ENCODE data around the gene CCDC88A.
"Not testable (repeated sequence)": the region's sequence is repeated elsewhere in the genome, so short reads cannot be mapped to it uniquely, and the experiment has no call there.

CCDC88A gene

DNA sequence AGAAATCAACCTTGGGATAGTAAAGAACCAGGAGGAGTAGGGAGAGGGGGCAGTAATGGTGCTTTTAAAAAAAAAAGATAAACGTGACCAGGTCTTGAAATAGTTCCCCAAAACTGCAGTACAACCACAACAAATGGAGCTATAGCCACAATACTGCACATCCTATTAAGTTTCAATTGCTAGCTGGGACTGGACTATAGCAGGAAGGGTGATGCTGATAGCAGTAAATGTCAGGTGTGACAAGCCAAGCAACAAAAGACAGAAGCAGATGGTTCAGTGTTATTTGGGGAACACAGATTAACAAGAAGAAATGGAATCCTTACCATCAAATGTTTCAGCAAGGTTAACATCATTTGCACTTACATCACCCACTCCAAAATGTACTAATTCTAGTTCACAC is 177.0 kb downstream of the CCDC88A start:
- H3K27ac ChIP-seq (ENCODE audit: extremely low read depth, low read depth, low read length) = no peak overlapping the region
- no peak for TF ChIP-seq MZF1 (tag by site-specific recombination; IDR thresholded peaks at IDR 0.05; ENCODE audit: borderline replicate concordance)
- no peak for TF ChIP-seq KLF7 (tag by site-specific recombination; IDR thresholded peaks at IDR 0.05; ENCODE audit: borderline replicate concordance)
- TF ChIP-seq ZNF660 (tag by site-specific recombination; IDR thresholded peaks at IDR 0.05) = no peak
- TF ChIP-seq ZNF670 (tag by site-specific recombination; IDR thresholded peaks at IDR 0.05; ENCODE audit: low read depth) = no peak
- TF ChIP-seq ZNF239 (tag by site-specific recombination; IDR thresholded peaks at IDR 0.05) = no peak
- TF ChIP-seq ZNF501 (tag by site-specific recombination; IDR thresholded peaks at IDR 0.05) = no peak
- TF ChIP-seq ZNF155 (tag by site-specific recombination; IDR thresholded peaks at IDR 0.05) = no peak
- TF ChIP-seq ZNF510 (tag by site-specific recombination; IDR thresholded peaks at IDR 0.05; ENCODE audit: insufficient replicate concordance) = no peak
- TF ChIP-seq ZNF280C (tag by site-specific recombination; IDR thresholded peaks at IDR 0.05) = no peak
- TF ChIP-seq, protein P1, sequence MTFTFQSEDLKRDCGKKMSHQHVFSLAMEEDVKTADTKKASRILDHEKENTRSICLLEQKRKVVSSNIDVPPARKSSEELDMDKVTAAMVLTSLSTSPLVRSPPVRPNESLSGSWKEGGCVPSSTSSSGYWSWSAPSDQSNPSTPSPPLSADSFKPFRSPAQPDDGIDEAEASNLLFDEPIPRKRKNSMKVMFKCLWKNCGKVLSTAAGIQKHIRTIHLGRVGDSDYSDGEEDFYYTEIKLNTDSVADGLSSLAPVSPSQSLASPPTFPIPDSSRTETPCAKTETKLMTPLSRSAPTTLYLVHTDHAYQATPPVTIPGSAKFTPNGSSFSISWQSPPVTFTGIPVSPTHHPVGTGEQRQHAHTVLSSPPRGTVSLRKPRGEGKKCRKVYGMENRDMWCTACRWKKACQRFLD (tag by site-specific recombination; IDR thresholded peaks at IDR 0.05) = no peak
- TF ChIP-seq KLF17 (tag by site-specific recombination; IDR thresholded peaks at IDR 0.05) = no peak
- no peak for TF ChIP-seq YY1 (tag by site-specific recombination; IDR thresholded peaks at IDR 0.05)
- no peak for TF ChIP-seq ZNF433 (tag by site-specific recombination; IDR thresholded peaks at IDR 0.05; ENCODE audit: low read depth)
- no peak for TF ChIP-seq ZNF677 (tag by site-specific recombination; IDR thresholded peaks at IDR 0.05)
- no peak for TF ChIP-seq ZNF658 (tag by site-specific recombination; IDR thresholded peaks at IDR 0.05)
- no peaks in the 10 kb centered on the region for H3K9me3 ChIP-seq (ENCODE audit: control insufficient read depth, insufficient read depth, low read depth, low read length)
- no peak overlapping the region for H3K4me3 ChIP-seq (ENCODE audit: low read depth, low read length)
- CTCF ChIA-PET = interaction anchor here (0.6 kb wide), 1 partner anchor 410 kb away, joined by 3 read pairs; no protein-coding TSS in a partner anchor
- peaks cover 53 to 62% of the 10 kb centered on the region in 2 experiments for H3K36me3 ChIP-seq (ENCODE audit: control insufficient read depth in 2 of 2, insufficient read depth in 1 of 2, low read length in 2 of 2)
- POLR2A ChIA-PET = no interaction called here
- no peaks in the 10 kb centered on the region for H3K4me1 ChIP-seq (ENCODE audit: control insufficient read depth, insufficient read depth, low read length)

- H3K36me3 ChIP-seq (ENCODE audit: control insufficient read depth in 2 of 2, insufficient read depth in 1 of 2, low read length in 2 of 2) = peaks cover 52 to 67% of the 10 kb centered on the region in 2 experiments
- CTCF ChIA-PET; H3K9me3 ChIP-seq (ENCODE audit: control insufficient read depth, insufficient read depth, low read depth, low read length); POLR2A ChIA-PET; H3K4me1 ChIP-seq (ENCODE audit: control insufficient read depth, insufficient read depth, low read length); H3K4me3 ChIP-seq (ENCODE audit: low read depth, low read length); H3K27ac ChIP-seq (ENCODE audit: extremely low read depth, low read depth, low read length): not testable (repeated sequence)
Observed at GRCh38 chr2:55241582-55241981, 178.1 kb downstream of the CCDC88A start.

DNA sequence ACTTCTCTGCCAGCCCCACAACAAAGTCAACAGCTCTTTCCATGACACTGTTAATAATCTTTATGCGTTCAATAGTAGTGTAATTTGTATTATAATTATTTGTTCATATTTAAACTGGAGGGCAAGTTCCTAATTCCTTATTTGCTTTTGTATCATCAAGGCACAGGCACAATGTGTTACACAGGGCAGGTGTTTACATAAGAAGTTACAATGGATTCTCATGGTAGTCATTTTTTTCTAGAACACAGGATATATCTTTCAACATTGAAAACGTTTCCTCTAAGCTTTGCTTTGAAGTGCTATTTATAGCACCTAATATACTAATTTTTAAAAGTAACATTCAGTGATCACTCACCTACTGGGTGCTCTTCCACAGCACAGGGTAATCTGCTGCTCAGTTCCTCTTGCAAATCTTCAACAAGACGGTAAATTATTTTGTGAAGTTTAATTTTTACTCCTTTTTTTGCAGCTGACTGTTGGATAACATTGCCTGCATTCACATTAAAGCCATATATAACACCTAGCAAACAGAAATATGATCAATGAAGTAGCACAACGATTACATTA is 179.9 kb downstream of the CCDC88A start:
- peaks cover 60 to 70% of the 10 kb centered on the region in 2 experiments for H3K36me3 ChIP-seq (ENCODE audit: control insufficient read depth in 2 of 2, insufficient read depth in 1 of 2, low read length in 2 of 2)
- H3K4me3 ChIP-seq (ENCODE audit: low read depth, low read length) = no peak overlapping the region
- CTCF ChIA-PET = no interaction called here
- H3K4me1 ChIP-seq (ENCODE audit: control insufficient read depth, insufficient read depth, low read length) = no peaks in the 10 kb centered on the region
- H3K9me3 ChIP-seq (ENCODE audit: control insufficient read depth, insufficient read depth, low read depth, low read length) = no peaks in the 10 kb centered on the region
- POLR2A ChIA-PET = no interaction called here
- no peak overlapping the region for H3K27ac ChIP-seq (ENCODE audit: extremely low read depth, low read depth, low read length)
- TF ChIP-seq ZNF132 (tag by site-specific recombination; IDR thresholded peaks at IDR 0.05; ENCODE audit: borderline replicate concordance) = no peak
- no peak for TF ChIP-seq EGR2 (tag by site-specific recombination; IDR thresholded peaks at IDR 0.05; ENCODE audit: low read depth)
- TF ChIP-seq ZNF202 (tag by site-specific recombination; IDR thresholded peaks at IDR 0.05; ENCODE audit: borderline replicate concordance) = no peak
- no peak for TF ChIP-seq AEBP2 (tag by site-specific recombination; IDR thresholded peaks at IDR 0.05; ENCODE audit: borderline replicate concordance)
- no peak for TF ChIP-seq ZNF48 (tag by site-specific recombination; IDR thresholded peaks at IDR 0.05)
- TF ChIP-seq ZSCAN23 (tag by site-specific recombination; IDR thresholded peaks at IDR 0.05) = no peak
- TF ChIP-seq MYNN (tag by site-specific recombination; IDR thresholded peaks at IDR 0.05; ENCODE audit: borderline replicate concordance) = no peak
- no peak for TF ChIP-seq SETDB1 (IDR thresholded peaks at IDR 0.05; ENCODE audit: insufficient read length, low read length)
- no peak for TF ChIP-seq ZNF76 (tag by site-specific recombination; IDR thresholded peaks at IDR 0.05; ENCODE audit: borderline replicate concordance, low read depth)
- TF ChIP-seq ZNF10 (tag by site-specific recombination; IDR thresholded peaks at IDR 0.05) = no peak
- TF ChIP-seq ZNF558 (tag by site-specific recombination; IDR thresholded peaks at IDR 0.05) = no peak
- no peak for TF ChIP-seq ZNF423 (tag by site-specific recombination; IDR thresholded peaks at IDR 0.05)
- TF ChIP-seq ZNF658 (tag by site-specific recombination; IDR thresholded peaks at IDR 0.05) = no peak

All from HEK293 (cell line).